Measurements from ENCODE around the gene ADCYAP1.

DNA sequence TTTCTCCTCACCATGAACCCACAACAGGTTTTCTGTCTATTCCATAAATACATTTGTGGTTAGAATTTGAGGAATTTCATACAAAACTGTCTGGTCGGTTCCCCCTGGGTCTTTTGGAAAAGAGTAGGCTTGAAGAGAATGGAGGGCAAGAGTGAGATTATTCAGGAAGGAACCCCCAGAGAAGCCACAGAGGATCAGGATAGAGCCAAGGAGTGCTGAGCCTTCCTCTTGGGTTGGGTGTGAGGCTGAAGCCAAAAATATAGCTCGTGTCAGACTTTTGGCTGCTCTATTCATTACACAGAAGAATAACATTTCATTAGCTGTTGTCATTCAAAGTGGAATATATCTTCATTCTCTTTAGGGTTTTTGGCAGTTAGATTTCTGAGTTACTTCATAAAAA lies 46.7 kb upstream of the ADCYAP1 start:
- TF ChIP-seq, protein P1, sequence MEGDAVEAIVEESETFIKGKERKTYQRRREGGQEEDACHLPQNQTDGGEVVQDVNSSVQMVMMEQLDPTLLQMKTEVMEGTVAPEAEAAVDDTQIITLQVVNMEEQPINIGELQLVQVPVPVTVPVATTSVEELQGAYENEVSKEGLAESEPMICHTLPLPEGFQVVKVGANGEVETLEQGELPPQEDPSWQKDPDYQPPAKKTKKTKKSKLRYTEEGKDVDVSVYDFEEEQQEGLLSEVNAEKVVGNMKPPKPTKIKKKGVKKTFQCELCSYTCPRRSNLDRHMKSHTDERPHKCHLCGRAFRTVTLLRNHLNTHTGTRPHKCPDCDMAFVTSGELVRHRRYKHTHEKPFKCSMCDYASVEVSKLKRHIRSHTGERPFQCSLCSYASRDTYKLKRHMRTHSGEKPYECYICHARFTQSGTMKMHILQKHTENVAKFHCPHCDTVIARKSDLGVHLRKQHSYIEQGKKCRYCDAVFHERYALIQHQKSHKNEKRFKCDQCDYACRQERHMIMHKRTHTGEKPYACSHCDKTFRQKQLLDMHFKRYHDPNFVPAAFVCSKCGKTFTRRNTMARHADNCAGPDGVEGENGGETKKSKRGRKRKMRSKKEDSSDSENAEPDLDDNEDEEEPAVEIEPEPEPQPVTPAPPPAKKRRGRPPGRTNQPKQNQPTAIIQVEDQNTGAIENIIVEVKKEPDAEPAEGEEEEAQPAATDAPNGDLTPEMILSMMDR (IDR thresholded peaks at IDR 0.05): no peak
- no peak for TF ChIP-seq ZFX (IDR thresholded peaks at IDR 0.05; ENCODE audit: borderline replicate concordance)
